A673 (cell line): ENCODE measurements around the gene RAP1GAP2.

Experiments used
- EZH2 ChIP-seq: fragments of 200-600 bp; sonication (generic); IDR thresholded peaks from 2 replicates; pipeline ENCODE4 v1.6.1; 2017; ENCODE audit warnings: borderline replicate concordance, low read depth, mild to moderate bottlenecking, mixed read lengths, antibody characterized with exemption, low read length; ENCODE audit not compliant: poor library complexity, severe bottlenecking
- TF ChIP-seq, protein P1 (sequence below): fragments of 300-800, 200-600 bp; sonication (generic); conservative IDR thresholded peaks from 2 replicates; pipeline ENCODE4 v1.5.1; 2017; ENCODE audit warnings: low read depth, mild to moderate bottlenecking, antibody characterized with exemption, low read length, moderate library complexity, mixed read lengths

DNA sequence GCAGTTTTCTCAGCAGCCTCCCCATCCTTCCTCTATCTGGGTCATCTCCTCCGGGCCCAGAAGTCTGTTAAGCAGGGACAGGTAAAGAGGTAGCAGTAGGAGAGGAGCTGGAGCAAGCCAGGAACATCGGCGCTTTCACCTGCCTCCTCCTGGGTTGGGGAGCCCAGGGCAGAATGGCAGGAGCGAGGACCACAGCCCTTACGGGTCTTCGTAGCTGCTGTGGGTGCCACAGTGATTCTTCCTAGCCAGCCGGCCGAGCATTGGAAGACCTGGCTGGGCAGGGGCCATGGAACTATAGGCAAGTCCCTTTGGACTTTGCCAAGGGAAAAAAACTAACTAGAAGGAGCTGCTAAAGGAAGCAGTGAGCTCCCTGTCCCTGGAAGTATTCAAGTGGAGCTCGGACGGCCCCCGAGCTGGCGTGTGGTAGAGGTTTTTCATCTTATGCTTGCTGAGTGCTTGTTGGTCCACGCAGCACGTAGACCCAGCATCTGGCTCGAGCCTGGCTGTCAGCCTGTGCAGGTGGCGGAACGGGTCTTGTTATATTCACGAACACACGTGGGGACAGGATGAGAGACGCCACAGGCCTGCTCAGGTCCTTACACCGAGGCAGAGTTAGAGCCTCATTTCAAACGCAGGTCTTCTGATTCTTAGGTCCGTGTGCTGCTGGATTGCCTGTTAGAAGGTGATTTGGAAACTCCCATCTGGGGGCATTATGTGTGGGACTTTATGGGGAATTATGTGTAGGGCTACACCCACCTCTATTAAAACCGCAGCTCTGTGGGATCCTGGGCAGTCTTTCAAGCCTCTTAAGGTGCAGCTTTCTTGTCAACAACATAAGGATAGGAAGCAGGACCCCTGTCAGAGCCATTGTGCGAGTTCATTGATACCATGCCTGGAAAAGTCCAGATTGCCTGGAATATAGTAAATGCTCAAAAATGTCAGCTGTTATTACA lies 212.4 kb downstream of the RAP1GAP2 start:
- no peak for TF ChIP-seq EZH2
- TF ChIP-seq, protein P1, sequence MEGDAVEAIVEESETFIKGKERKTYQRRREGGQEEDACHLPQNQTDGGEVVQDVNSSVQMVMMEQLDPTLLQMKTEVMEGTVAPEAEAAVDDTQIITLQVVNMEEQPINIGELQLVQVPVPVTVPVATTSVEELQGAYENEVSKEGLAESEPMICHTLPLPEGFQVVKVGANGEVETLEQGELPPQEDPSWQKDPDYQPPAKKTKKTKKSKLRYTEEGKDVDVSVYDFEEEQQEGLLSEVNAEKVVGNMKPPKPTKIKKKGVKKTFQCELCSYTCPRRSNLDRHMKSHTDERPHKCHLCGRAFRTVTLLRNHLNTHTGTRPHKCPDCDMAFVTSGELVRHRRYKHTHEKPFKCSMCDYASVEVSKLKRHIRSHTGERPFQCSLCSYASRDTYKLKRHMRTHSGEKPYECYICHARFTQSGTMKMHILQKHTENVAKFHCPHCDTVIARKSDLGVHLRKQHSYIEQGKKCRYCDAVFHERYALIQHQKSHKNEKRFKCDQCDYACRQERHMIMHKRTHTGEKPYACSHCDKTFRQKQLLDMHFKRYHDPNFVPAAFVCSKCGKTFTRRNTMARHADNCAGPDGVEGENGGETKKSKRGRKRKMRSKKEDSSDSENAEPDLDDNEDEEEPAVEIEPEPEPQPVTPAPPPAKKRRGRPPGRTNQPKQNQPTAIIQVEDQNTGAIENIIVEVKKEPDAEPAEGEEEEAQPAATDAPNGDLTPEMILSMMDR, result no peak
